Activated T-cell treated with anti-CD3 and anti-CD28 coated beads, Interleukin-2, amount 50 U/mL, for 4 hours (primary cell): ENCODE results near the gene TNNC1. TPM values are rescaled to one million over a fixed set of nuclear protein-coding genes. Genes with fewer than 3 reads are reported as not detected.

Experiments used
- total RNA-seq, 3 donors: library from RNA; stranded (reverse); gene quantifications; one replicate each; pipeline ENCODE4 v1.2.1, GENCODE V29; 2021

The TNNC1 gene
- total RNA-seq, 3 donors from 2014 or later = 0.46 to 1.4 (median 1.1) TPM

Other genes starting within 250 kb of the TNNC1 start
- under 1 TPM in 1 of 3 donors, not detected in 2; 0.18 TPM for gene TLR9, start 228.4 kb downstream of the TNNC1 start, total RNA-seq
- 10 to 100 TPM; 69.7 to 76.5 (median 72.8) TPM for gene TWF2, start 214.9 kb downstream of the TNNC1 start, total RNA-seq
- 10 to 100 TPM; 26.6 to 40.0 (median 39.7) TPM for gene PPM1M, start 208.3 kb downstream of the TNNC1 start, total RNA-seq
- 100 to 1,000 TPM; 107 to 119 (median 115) TPM for gene WDR82, start 175.4 kb downstream of the TNNC1 start, total RNA-seq
- 10 to 100 TPM; 13.0 to 15.5 (median 13.3) TPM for gene GLYCTK, start 166.2 kb downstream of the TNNC1 start, total RNA-seq
- 1 to 10 TPM; 6.4 to 8.4 (median 6.6) TPM for gene DNAH1, start 137.7 kb downstream of the TNNC1 start, total RNA-seq
- gene BAP1, start 44.0 kb downstream of the TNNC1 start, total RNA-seq = 100 to 1,000 TPM; 117 to 130 (median 127) TPM
- gene PHF7, start 43.4 kb downstream of the TNNC1 start, total RNA-seq = 1 to 10 TPM; 3.6 to 5.0 (median 4.8) TPM
- under 1 TPM; 0.05 to 0.24 (median 0.08) TPM for gene SEMA3G, start 8.9 kb downstream of the TNNC1 start, total RNA-seq
- 10 to 100 TPM; 60.2 to 69.1 (median 67.9) TPM for gene NISCH, start 1.6 kb upstream of the TNNC1 start, total RNA-seq
- under 1 TPM; 0.30 to 0.73 (median 0.40) TPM for gene STAB1, start 41.3 kb upstream of the TNNC1 start, total RNA-seq
- 10 to 100 TPM; 29.7 to 53.1 (median 42.8) TPM for gene NT5DC2, start 79.8 kb upstream of the TNNC1 start, total RNA-seq
- gene UQCC5, start 82.6 kb upstream of the TNNC1 start, total RNA-seq = 10 to 100 TPM; 22.8 to 25.7 (median 23.2) TPM
- gene PBRM1, start 231.9 kb upstream of the TNNC1 start, total RNA-seq = 10 to 100 TPM; 55.9 to 65.2 (median 64.4) TPM
- 100 to 1,000 TPM; 324 to 336 (median 330) TPM for gene GNL3, start 232.0 kb upstream of the TNNC1 start, total RNA-seq